H9 (cell line): ENCODE results near the gene LOXL1. TPM values are rescaled to one million over a fixed set of nuclear protein-coding genes. Genes with fewer than 3 reads are reported as not detected.

ENCODE experiments used
- DNase-seq: peaks from one replicate; pipeline ENCODE4 v3.0.0-alpha.2; 2017
- H2AFZ ChIP-seq: one replicate; pipeline ENCODE4 v1.6.1; 2013; ENCODE audit warnings: mild to moderate bottlenecking, low read length, control low read depth, moderate library complexity
- H2AK5ac ChIP-seq: 2 replicates; pipeline ENCODE4 v1.6.1; 2013; ENCODE audit warnings: low read length, control low read depth, mixed read lengths; ENCODE audit not compliant: insufficient read length
- H2BK120ac ChIP-seq: one replicate; pipeline ENCODE4 v1.6.1; 2013; ENCODE audit warnings: low read depth, mild to moderate bottlenecking, low read length, control low read depth, inconsistent platforms; ENCODE audit not compliant: poor library complexity, severe bottlenecking
- H2BK12ac ChIP-seq: 2 replicates; pipeline ENCODE4 v1.6.1; 2013; ENCODE audit warnings: low read length, control low read depth, mixed read lengths, low read depth; ENCODE audit not compliant: insufficient read length
- H2BK15ac ChIP-seq: 2 replicates; pipeline ENCODE4 v1.6.1; 2013; ENCODE audit warnings: low read depth, low read length, control low read depth
- H2BK20ac ChIP-seq: one replicate; pipeline ENCODE4 v1.6.1; 2013; ENCODE audit warnings: low read depth, mild to moderate bottlenecking, low read length, control low read depth, inconsistent platforms; ENCODE audit not compliant: poor library complexity, severe bottlenecking
- H2BK5ac ChIP-seq: 2 replicates; pipeline ENCODE4 v1.6.1; 2013; ENCODE audit warnings: low read length, control low read depth, mixed read lengths; ENCODE audit not compliant: insufficient read length
- H3K14ac ChIP-seq: 2 replicates; pipeline ENCODE4 v1.6.1; 2013; ENCODE audit warnings: low read length, control low read depth; ENCODE audit not compliant: insufficient read depth
- H3K18ac ChIP-seq: 2 replicates; pipeline ENCODE4 v1.6.1; 2013; ENCODE audit warnings: low read depth, mild to moderate bottlenecking, mixed read lengths, low read length, control low read depth; ENCODE audit not compliant: insufficient read length
- H3K23ac ChIP-seq: 2 replicates; pipeline ENCODE4 v1.6.1; 2013; ENCODE audit warnings: low read length, control low read depth, mixed read lengths, low read depth; ENCODE audit not compliant: insufficient read length
- H3K23me2 ChIP-seq: 2 replicates; pipeline ENCODE4 v1.6.1; 2013; ENCODE audit warnings: low read depth, mild to moderate bottlenecking, mixed read lengths, low read length, control low read depth; ENCODE audit not compliant: insufficient read length, poor library complexity, severe bottlenecking
- H3K27ac ChIP-seq: 2 replicates; pipeline ENCODE4 v1.5.1; 2013; ENCODE audit warnings: low read length, control low read depth, mixed read lengths, low read depth; ENCODE audit not compliant: insufficient read length
- H3K27me3 ChIP-seq: 2 replicates; pipeline ENCODE4 v1.6.1; 2013; ENCODE audit warnings: low read length, control low read depth, inconsistent platforms; ENCODE audit not compliant: insufficient read depth
- H3K4ac ChIP-seq: 2 replicates; pipeline ENCODE4 v1.6.1; 2013; ENCODE audit warnings: low read depth, mild to moderate bottlenecking, control low read depth, inconsistent platforms, low read length, moderate library complexity
- H3K4me1 ChIP-seq: 2 replicates; pipeline ENCODE4 v1.6.1; 2013; ENCODE audit warnings: low read length, control low read depth, inconsistent platforms; ENCODE audit not compliant: insufficient read depth
- H3K4me2 ChIP-seq: 2 replicates; pipeline ENCODE4 v1.6.1; 2013; ENCODE audit warnings: low read length, control low read depth, mixed read lengths; ENCODE audit not compliant: insufficient read length, insufficient read depth
- H3K56ac ChIP-seq: 2 replicates; pipeline ENCODE4 v1.6.1; 2013; ENCODE audit warnings: low read depth, mild to moderate bottlenecking, mixed read lengths, low read length, control low read depth; ENCODE audit not compliant: insufficient read length
- H3K79me1 ChIP-seq: 2 replicates; pipeline ENCODE4 v1.6.1; 2013; ENCODE audit warnings: low read depth, mild to moderate bottlenecking, moderate library complexity, low read length, control low read depth, inconsistent platforms; ENCODE audit not compliant: insufficient read depth, poor library complexity, severe bottlenecking
- H3K79me2 ChIP-seq: 2 replicates; pipeline ENCODE4 v1.6.1; 2013; ENCODE audit warnings: low read length, control low read depth, inconsistent platforms; ENCODE audit not compliant: insufficient read depth
- H3K9ac ChIP-seq: 2 replicates; pipeline ENCODE4 v1.6.1; 2013; ENCODE audit warnings: low read length, control low read depth, mixed read lengths; ENCODE audit not compliant: insufficient read length; ENCODE audit errors: extremely low read depth
- H3K9me3 ChIP-seq: one replicate; pipeline ENCODE4 v1.6.1; 2013; ENCODE audit warnings: low read depth, low read length, inconsistent platforms; ENCODE audit not compliant: control insufficient read depth
- H3T11ph ChIP-seq: one replicate; pipeline ENCODE4 v1.6.1; 2013; ENCODE audit warnings: mild to moderate bottlenecking, low read length, control low read depth, inconsistent platforms
- H4K20me1 ChIP-seq: one replicate; pipeline ENCODE4 v1.6.1; 2013; ENCODE audit not compliant: control insufficient read depth, insufficient read length, insufficient read depth
- H4K5ac ChIP-seq: 2 replicates; pipeline ENCODE4 v1.6.1; 2013; ENCODE audit warnings: low read depth, mild to moderate bottlenecking, mixed read lengths, low read length, control low read depth; ENCODE audit not compliant: insufficient read length
- H4K8ac ChIP-seq: replicated peaks from 2 replicates; pipeline ENCODE4 v1.6.1; 2013; ENCODE audit warnings: low read length, control low read depth, mixed read lengths, low read depth; ENCODE audit not compliant: insufficient read length
- H4K91ac ChIP-seq: 2 replicates; pipeline ENCODE4 v1.6.1; 2013; ENCODE audit warnings: low read depth, mild to moderate bottlenecking, moderate library complexity, mixed read lengths, low read length, control low read depth; ENCODE audit not compliant: insufficient read length
- H3K27ac Mint-ChIP-seq, 3 experiments: 2 replicates in 2 of 3; 3 replicates in 1 of 3; pipeline ENCODE4 v1.8.0; 2020 to 2021; ENCODE audit warnings: mixed read lengths in 3 of 3, mild to moderate bottlenecking in 1 of 3, moderate library complexity in 1 of 3
- H3K27me3 Mint-ChIP-seq: 2 replicates; pipeline ENCODE4 v1.8.0; 2021; ENCODE audit warnings: low read depth, mild to moderate bottlenecking, moderate library complexity, mixed read lengths
- H3K36me3 Mint-ChIP-seq, 3 experiments: 2 replicates in 2 of 3; 3 replicates in 1 of 3; pipeline ENCODE4 v1.8.0; 2020 to 2021; ENCODE audit warnings: low read depth in 3 of 3, mixed read lengths in 3 of 3; ENCODE audit not compliant: insufficient read depth in 1 of 3
- H3K4me1 Mint-ChIP-seq, 2 experiments: 2 replicates each; pipeline ENCODE4 v1.8.0; 2020; ENCODE audit warnings: mixed read lengths in 2 of 2
- H3K4me3 Mint-ChIP-seq, 2 experiments: 2 replicates in 1 of 2; 3 replicates in 1 of 2; pipeline ENCODE4 v1.8.0; 2020 to 2021; ENCODE audit warnings: mild to moderate bottlenecking in 2 of 2, mixed read lengths in 2 of 2, moderate library complexity in 1 of 2
- H3K9me3 Mint-ChIP-seq, 2 experiments: 2 replicates in 1 of 2; 3 replicates in 1 of 2; pipeline ENCODE4 v1.8.0; 2020; ENCODE audit warnings: mild to moderate bottlenecking in 2 of 2, mixed read lengths in 2 of 2, moderate library complexity in 1 of 2
- CTCF ChIP-seq: fragments of 200-600 bp; sonication (generic); conservative IDR thresholded peaks from 3 replicates; pipeline ENCODE4 v1.8.0; 2021; ENCODE audit warnings: antibody characterized with exemption, mild to moderate bottlenecking
- total RNA-seq: library from RNA; stranded (reverse); gene quantifications from 2 replicates; pipeline ENCODE4 v1.2.1, GENCODE V29; 2021

The LOXL1 gene
- total RNA-seq, 1 experiment from 2014 or later = 9.1 TPM

GRCh38 chr15:73950479-73950830, 24.2 kb downstream of the LOXL1 start:
- H4K5ac ChIP-seq = no peak overlapping the region
- H3K9me3 Mint-ChIP-seq = no peaks in the 10 kb centered on the region
- H2BK20ac ChIP-seq = no peak overlapping the region
- H3K27me3 Mint-ChIP-seq = peaks cover 7% of the 10 kb centered on the region
- H3K79me1 ChIP-seq = no peaks in the 10 kb centered on the region
- H3T11ph ChIP-seq = no peak overlapping the region
- no peak overlapping the region for H3K14ac ChIP-seq
- no peaks in the 10 kb centered on the region for H3K23me2 ChIP-seq
- H3K9ac ChIP-seq = no peak overlapping the region
- no peak for TF ChIP-seq CTCF
- H3K9me3 ChIP-seq = no peaks in the 10 kb centered on the region
- H3K27me3 ChIP-seq = no peaks in the 10 kb centered on the region
- no peaks in the 10 kb centered on the region for H3K79me2 ChIP-seq
- H2BK120ac ChIP-seq = no peak overlapping the region
- no peak for DNase-seq
- H2AFZ ChIP-seq = no peak overlapping the region
- peaks cover 9 to 30% of the 10 kb centered on the region in 2 experiments for H3K4me1 Mint-ChIP-seq
- no peak overlapping the region for H4K8ac ChIP-seq
- H4K20me1 ChIP-seq = no peaks in the 10 kb centered on the region
- no peak overlapping the region for H2BK5ac ChIP-seq
- no peaks in the 10 kb centered on the region for H3K4me1 ChIP-seq
- H4K91ac ChIP-seq = no peak overlapping the region
- H3K27ac ChIP-seq = no peak overlapping the region
- no peak overlapping the region for H3K18ac ChIP-seq
- H2AK5ac ChIP-seq = no peak overlapping the region
- H3K36me3 Mint-ChIP-seq = no peaks in the 10 kb centered on the region; a peak in 1 of 7 replicates
- H3K4me2 ChIP-seq = no peak overlapping the region
- H3K4ac ChIP-seq = no peak overlapping the region
- no peak overlapping the region for H3K56ac ChIP-seq
- H3K4me3 Mint-ChIP-seq = no peak overlapping the region
- no peak overlapping the region for H2BK12ac ChIP-seq
- H2BK15ac ChIP-seq = no peak overlapping the region
- H3K23ac ChIP-seq = no peak overlapping the region
- no peak overlapping the region for H3K27ac Mint-ChIP-seq
